HepG2 (cell line): ENCODE results near the gene FNDC7. TPM values are rescaled to one million over a fixed set of nuclear protein-coding genes. Genes with fewer than 3 reads are reported as not detected.

Experiments
- ATAC-seq: fragments of 200-7000 bp; cut with Tn5 transposase; 3 replicates; pipeline ENCODE4 v1.9.1; 2020; ENCODE audit warnings: mild to moderate bottlenecking, moderate library complexity
- BruUV-seq: library from RNA; stranded (reverse); fragments of 400-500 nt; replicated peaks from 2 replicates; lab custom pipeline; 2021; lab: Mats Ljungman, UMichigan
- CTCF ChIA-PET: fragments of 300-600 bp; formaldehyde crosslinking; extraction: SDS; loops from one replicate; lab custom pipeline; 2021; ENCODE audit warnings: low total read pairs, inconsistent platforms, low intra/inter-chr PET ratio; lab: Yijun Ruan, JAX
- POLR2A ChIA-PET: fragments of 350-600 bp; sonication (Branson Sonifier 250); formaldehyde crosslinking; loops from one replicate; lab custom pipeline; 2020; ENCODE audit warnings: antibody characterized with exemption, inconsistent platforms; lab: Yijun Ruan, JAX
- DNase-seq: peaks from one replicate; pipeline ENCODE4 v3.0.0-alpha.2; 2015; ENCODE audit warnings: low spot score
- FAIRE-seq: peaks from 3 replicates; lab custom pipeline; 2011; peaks lifted over from hg19 to GRCh38; lab: Jason Lieb, UNC
- H2AFZ ChIP-seq: one replicate; pipeline ENCODE4 v1.6.1; 2011; ENCODE audit warnings: low read length, inconsistent platforms
- H3K27ac ChIP-seq: fragments of 300-600 bp; 3 replicates; pipeline ENCODE4 v1.8.0; 2011; ENCODE audit warnings: mixed run types, mild to moderate bottlenecking, mixed read lengths, low read length, inconsistent platforms; ENCODE audit not compliant: insufficient read depth; ENCODE audit errors: extremely low read length
- H3K27me3 ChIP-seq, 2 experiments: fragments of 200-600 bp in 1 of 2; 2 replicates in 1 of 2; 3 replicates in 1 of 2; pipeline versions ENCODE4 v1.6.0 to v1.8.0; 2011; ENCODE audit warnings: low read length in 2 of 2, mild to moderate bottlenecking in 2 of 2, moderate library complexity in 2 of 2, inconsistent platforms in 1 of 2; ENCODE audit not compliant: insufficient read depth in 2 of 2, control insufficient read depth in 1 of 2
- H3K36me3 ChIP-seq, 2 experiments: fragments of 200-600 bp in 1 of 2; replicated peaks in 1 of 2; 2 replicates in 1 of 2; 3 replicates in 1 of 2; pipeline versions ENCODE4 v1.5.1 to v1.8.0; 2011; ENCODE audit warnings: low read length in 2 of 2, inconsistent platforms in 1 of 2; ENCODE audit not compliant: insufficient read depth in 2 of 2, control insufficient read depth in 1 of 2
- H3K4me1 ChIP-seq: 2 replicates; pipeline ENCODE4 v1.5.1; 2012; ENCODE audit warnings: low read length, inconsistent platforms; ENCODE audit not compliant: insufficient read depth
- H3K4me2 ChIP-seq: 2 replicates; pipeline ENCODE4 v1.6.0; 2011; ENCODE audit warnings: low read depth, low read length, inconsistent platforms
- H3K4me3 ChIP-seq, 3 experiments: fragments of 200-600 bp in 1 of 3; sonication (generic), shearing (Covaris generic) in 1 of 3; replicated peaks in 1 of 3; 2 replicates each; pipeline ENCODE4 v1.5.1; 2011 to 2016; ENCODE audit warnings: low read length in 3 of 3, inconsistent platforms in 2 of 3, low read depth in 2 of 3, mild to moderate bottlenecking in 2 of 3, control low read depth in 1 of 3, mixed read lengths in 1 of 3; ENCODE audit not compliant: insufficient read depth in 1 of 3
- H3K79me2 ChIP-seq: one replicate; pipeline ENCODE4 v1.6.1; 2011; ENCODE audit warnings: low read length, inconsistent platforms; ENCODE audit not compliant: insufficient read depth
- H3K9ac ChIP-seq: 2 replicates; pipeline ENCODE4 v1.6.0; 2011; ENCODE audit warnings: mild to moderate bottlenecking, low read depth, low read length, inconsistent platforms; ENCODE audit not compliant: insufficient read depth
- H3K9me3 ChIP-seq: 2 replicates; pipeline ENCODE4 v1.5.1; 2012; ENCODE audit warnings: mild to moderate bottlenecking, low read length
- H4K20me1 ChIP-seq: 2 replicates; pipeline ENCODE4 v1.6.0; 2011; ENCODE audit warnings: inconsistent platforms, mild to moderate bottlenecking, low read length, moderate library complexity; ENCODE audit not compliant: insufficient read depth
- CHD4 ChIP-seq: fragments of 200-600 bp; sonication (generic); IDR thresholded peaks from 2 replicates; pipeline ENCODE4 v1.7.0; 2017; ENCODE audit warnings: mild to moderate bottlenecking, low read length, borderline replicate concordance
- EP300 ChIP-seq, 3 experiments: sonication (generic) in 1 of 3; formaldehyde crosslinking in 1 of 3; IDR thresholded peaks; 2 replicates each; pipeline versions ENCODE4 v1.5.1 to v1.6.1; 2011 to 2020; ENCODE audit warnings: low read depth in 2 of 3, low read length in 2 of 3, borderline replicate concordance in 1 of 3, improper control_type of control experiment in 1 of 3, mild to moderate bottlenecking in 1 of 3, missing genetic modification reagents in 1 of 3, moderate library complexity in 1 of 3
- GFI1 ChIP-seq: sonication (generic); formaldehyde crosslinking; IDR thresholded peaks from 2 replicates; pipeline ENCODE4 v1.5.0; 2020; ENCODE audit warnings: missing genetic modification reagents, mild to moderate bottlenecking, borderline replicate concordance
- SIX1 ChIP-seq: sonication (generic); formaldehyde crosslinking; IDR thresholded peaks from 2 replicates; pipeline ENCODE4 v1.4.0; 2020; ENCODE audit warnings: missing genetic modification reagents, borderline replicate concordance
- TMF1 ChIP-seq: sonication (generic); formaldehyde crosslinking; IDR thresholded peaks from 2 replicates; pipeline ENCODE4 v1.8.1; 2022; ENCODE audit warnings: low read depth, missing genetic modification reagents
- ZNF333 ChIP-seq: sonication (generic); formaldehyde crosslinking; IDR thresholded peaks from 2 replicates; pipeline ENCODE4 v1.4.0; 2020; ENCODE audit warnings: mild to moderate bottlenecking, missing genetic modification reagents, borderline replicate concordance
- ZNF33A ChIP-seq: sonication (generic); formaldehyde crosslinking; IDR thresholded peaks from 2 replicates; pipeline ENCODE4 v1.5.1; 2020; ENCODE audit warnings: missing genetic modification reagents, mild to moderate bottlenecking, moderate library complexity, borderline replicate concordance
- ZNF547 ChIP-seq: sonication (generic); formaldehyde crosslinking; IDR thresholded peaks from 2 replicates; pipeline ENCODE4 v1.5.1; 2020; ENCODE audit warnings: mild to moderate bottlenecking, missing genetic modification reagents
- ZNF672 ChIP-seq: sonication (generic); formaldehyde crosslinking; IDR thresholded peaks from 2 replicates; pipeline ENCODE4 v1.8.1; 2022; ENCODE audit warnings: missing genetic modification reagents
- ZNF850 ChIP-seq: sonication (generic); formaldehyde crosslinking; conservative IDR thresholded peaks from 2 replicates; pipeline ENCODE4 v1.9.0; 2021; ENCODE audit warnings: mild to moderate bottlenecking, missing genetic modification reagents
- WGBS: methylation state at CpG from one replicate; pipeline ENCODE4 v1.1.6; 2017; ENCODE audit warnings: low lambda C conversion rate; 5-methylcytosine and 5-hydroxymethylcytosine counted together
- in situ Hi-C: cut with HindIII; loops from 2 replicates; pipeline ENCODE4 v1.10.0; 2017; ENCODE audit warnings: low pct_unique_long_range_greater_than_20kb; ENCODE audit not compliant: extremely low pct_ligation_motif_present
- intact Hi-C: fragments of 100-400 bp; cut with micrococcal nuclease; formaldehyde crosslinking; loops from one replicate; pipeline ENCODE4 v1.10.0; 2022; ENCODE audit not compliant: unreplicated experiment
- polyA plus RNA-seq, 8 experiments: library from polyadenylated mRNA; depleted of rRNA in 3 of 8; stranded (reverse) in 7 of 8; unstranded in 1 of 8; fragments of >200 nt; fragmentation: Illumina TruSeq in 4 of 8; extraction: Trizol in 4 of 8; gene quantifications; 2 replicates each; pipeline versions ENCODE4 v1.2.1 to v1.2.3, GENCODE V29; 2011 to 2016; ENCODE audit warnings: low read depth in 4 of 8, missing spikeins in 1 of 8, mixed read lengths in 1 of 8; ENCODE audit not compliant: insufficient read depth in 1 of 8
- total RNA-seq, 5 experiments: library from RNA; depleted of rRNA; stranded (reverse); fragments of >200 nt; fragmentation: Illumina TruSeq; extraction: Trizol; gene quantifications; 2 replicates each; pipeline ENCODE4 v1.2.3, GENCODE V29; 2016; ENCODE audit warnings: low read depth in 1 of 5
- TF ChIP-seq, protein P1 (sequence below): sonication (generic); formaldehyde crosslinking; conservative IDR thresholded peaks from 2 replicates; pipeline ENCODE4 v1.4.0; 2020; ENCODE audit warnings: missing genetic modification reagents
- TF ChIP-seq, protein P2 (sequence below): sonication (generic); formaldehyde crosslinking; IDR thresholded peaks from 2 replicates; pipeline ENCODE4 v1.4.0; 2020; ENCODE audit warnings: mild to moderate bottlenecking, missing genetic modification reagents
- TF ChIP-seq, protein P3 (sequence below), 2 experiments: fragments of 450-650 bp in 1 of 2; sonication (generic) in 1 of 2; formaldehyde crosslinking; IDR thresholded peaks; 2 replicates each; pipeline versions ENCODE4 v1.5.0 to v1.8.0; 2020 to 2022; ENCODE audit warnings: mild to moderate bottlenecking in 1 of 2, missing genetic modification reagents in 1 of 2
- TF ChIP-seq, protein P4 (sequence below): sonication (generic); formaldehyde crosslinking; IDR thresholded peaks from 2 replicates; pipeline ENCODE4 v1.5.0; 2020; ENCODE audit warnings: missing genetic modification reagents

FNDC7 gene
- total and polyA plus RNA-seq, 2 of the 13 experiments (the other 11 are each of a cell fraction or from before 2014, with no cell fraction given) = 0.03 TPM; not detected in 1

DNA sequence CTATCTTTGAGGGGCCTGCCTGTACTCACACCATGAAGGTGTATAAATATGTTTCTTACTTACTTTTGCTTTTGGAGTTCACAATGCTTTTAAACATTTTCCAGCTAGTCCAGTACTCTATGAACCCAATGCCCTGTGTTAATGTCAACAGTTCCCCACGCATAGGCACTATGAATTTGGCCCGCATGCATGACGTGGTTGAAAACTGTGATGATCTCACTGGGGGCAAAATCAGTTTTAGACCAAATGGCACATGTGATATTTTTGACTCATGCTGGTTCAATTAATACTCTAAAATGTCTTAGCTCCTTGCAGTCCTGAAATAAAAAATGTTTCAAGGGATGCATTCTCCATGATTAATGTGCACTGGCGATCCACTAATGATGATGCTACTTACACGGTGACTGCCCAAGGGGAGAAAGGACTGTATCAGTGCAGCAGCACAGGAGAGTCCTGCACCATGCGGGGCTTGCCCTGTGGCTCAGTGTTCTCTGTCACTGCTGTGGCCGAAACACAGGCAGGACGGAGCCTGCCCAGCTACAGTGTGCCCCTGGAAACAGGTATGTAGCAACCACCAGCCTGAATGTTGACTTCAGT is 15.7 kb downstream of the FNDC7 start:
- POLR2A ChIA-PET = no interaction called here
- Histone ChIP-seq H4K20me1 (no peaks in the 10 kb centered on the region), H3K4me2 (no peak overlapping the region), H3K79me2 (no peaks in the 10 kb centered on the region), H3K9ac (no peak overlapping the region), H3K4me1 (no peaks in the 10 kb centered on the region), H2AFZ (no peak overlapping the region), H3K27me3 (peaks cover 4 to 9% of the 10 kb centered on the region in 2 experiments; a peak in 3 of 5 replicates), H3K4me3 (no peak overlapping the region), H3K9me3 (no peaks in the 10 kb centered on the region), H3K36me3 (no peaks in the 10 kb centered on the region), H3K27ac (no peak overlapping the region)
- DNase-seq (no peak), FAIRE-seq (no peak), ATAC-seq (no peak)
- intact Hi-C loops (no loop called here), in situ Hi-C loops (no loop called here)
- BruUV-seq = no TSS peak
- CTCF ChIA-PET = no interaction called here
- 70% methylated on average over 5 of the region's 8 CpGs for WGBS
- no peak for TF ChIP-seq EP300 (IDR thresholded peaks at IDR 0.05; ENCODE audit: low read depth in 2 of 2, low read length in 2 of 2)
- no peak for TF ChIP-seq EP300 (CRISPR knock-in tag; IDR thresholded peaks at IDR 0.05; ENCODE audit: borderline replicate concordance)
- TF ChIP-seq ZNF547 = no peak
- TF ChIP-seq, protein P1, sequence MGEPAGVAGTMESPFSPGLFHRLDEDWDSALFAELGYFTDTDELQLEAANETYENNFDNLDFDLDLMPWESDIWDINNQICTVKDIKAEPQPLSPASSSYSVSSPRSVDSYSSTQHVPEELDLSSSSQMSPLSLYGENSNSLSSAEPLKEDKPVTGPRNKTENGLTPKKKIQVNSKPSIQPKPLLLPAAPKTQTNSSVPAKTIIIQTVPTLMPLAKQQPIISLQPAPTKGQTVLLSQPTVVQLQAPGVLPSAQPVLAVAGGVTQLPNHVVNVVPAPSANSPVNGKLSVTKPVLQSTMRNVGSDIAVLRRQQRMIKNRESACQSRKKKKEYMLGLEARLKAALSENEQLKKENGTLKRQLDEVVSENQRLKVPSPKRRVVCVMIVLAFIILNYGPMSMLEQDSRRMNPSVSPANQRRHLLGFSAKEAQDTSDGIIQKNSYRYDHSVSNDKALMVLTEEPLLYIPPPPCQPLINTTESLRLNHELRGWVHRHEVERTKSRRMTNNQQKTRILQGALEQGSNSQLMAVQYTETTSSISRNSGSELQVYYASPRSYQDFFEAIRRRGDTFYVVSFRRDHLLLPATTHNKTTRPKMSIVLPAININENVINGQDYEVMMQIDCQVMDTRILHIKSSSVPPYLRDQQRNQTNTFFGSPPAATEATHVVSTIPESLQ = no peak
- TF ChIP-seq, protein P2, sequence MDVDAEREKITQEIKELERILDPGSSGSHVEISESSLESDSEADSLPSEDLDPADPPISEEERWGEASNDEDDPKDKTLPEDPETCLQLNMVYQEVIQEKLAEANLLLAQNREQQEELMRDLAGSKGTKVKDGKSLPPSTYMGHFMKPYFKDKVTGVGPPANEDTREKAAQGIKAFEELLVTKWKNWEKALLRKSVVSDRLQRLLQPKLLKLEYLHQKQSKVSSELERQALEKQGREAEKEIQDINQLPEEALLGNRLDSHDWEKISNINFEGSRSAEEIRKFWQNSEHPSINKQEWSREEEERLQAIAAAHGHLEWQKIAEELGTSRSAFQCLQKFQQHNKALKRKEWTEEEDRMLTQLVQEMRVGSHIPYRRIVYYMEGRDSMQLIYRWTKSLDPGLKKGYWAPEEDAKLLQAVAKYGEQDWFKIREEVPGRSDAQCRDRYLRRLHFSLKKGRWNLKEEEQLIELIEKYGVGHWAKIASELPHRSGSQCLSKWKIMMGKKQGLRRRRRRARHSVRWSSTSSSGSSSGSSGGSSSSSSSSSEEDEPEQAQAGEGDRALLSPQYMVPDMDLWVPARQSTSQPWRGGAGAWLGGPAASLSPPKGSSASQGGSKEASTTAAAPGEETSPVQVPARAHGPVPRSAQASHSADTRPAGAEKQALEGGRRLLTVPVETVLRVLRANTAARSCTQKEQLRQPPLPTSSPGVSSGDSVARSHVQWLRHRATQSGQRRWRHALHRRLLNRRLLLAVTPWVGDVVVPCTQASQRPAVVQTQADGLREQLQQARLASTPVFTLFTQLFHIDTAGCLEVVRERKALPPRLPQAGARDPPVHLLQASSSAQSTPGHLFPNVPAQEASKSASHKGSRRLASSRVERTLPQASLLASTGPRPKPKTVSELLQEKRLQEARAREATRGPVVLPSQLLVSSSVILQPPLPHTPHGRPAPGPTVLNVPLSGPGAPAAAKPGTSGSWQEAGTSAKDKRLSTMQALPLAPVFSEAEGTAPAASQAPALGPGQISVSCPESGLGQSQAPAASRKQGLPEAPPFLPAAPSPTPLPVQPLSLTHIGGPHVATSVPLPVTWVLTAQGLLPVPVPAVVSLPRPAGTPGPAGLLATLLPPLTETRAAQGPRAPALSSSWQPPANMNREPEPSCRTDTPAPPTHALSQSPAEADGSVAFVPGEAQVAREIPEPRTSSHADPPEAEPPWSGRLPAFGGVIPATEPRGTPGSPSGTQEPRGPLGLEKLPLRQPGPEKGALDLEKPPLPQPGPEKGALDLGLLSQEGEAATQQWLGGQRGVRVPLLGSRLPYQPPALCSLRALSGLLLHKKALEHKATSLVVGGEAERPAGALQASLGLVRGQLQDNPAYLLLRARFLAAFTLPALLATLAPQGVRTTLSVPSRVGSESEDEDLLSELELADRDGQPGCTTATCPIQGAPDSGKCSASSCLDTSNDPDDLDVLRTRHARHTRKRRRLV (CRISPR knock-in tag) = no peak
- no peak for TF ChIP-seq TMF1
- TF ChIP-seq ZNF850 = no peak
- TF ChIP-seq, protein P3, sequence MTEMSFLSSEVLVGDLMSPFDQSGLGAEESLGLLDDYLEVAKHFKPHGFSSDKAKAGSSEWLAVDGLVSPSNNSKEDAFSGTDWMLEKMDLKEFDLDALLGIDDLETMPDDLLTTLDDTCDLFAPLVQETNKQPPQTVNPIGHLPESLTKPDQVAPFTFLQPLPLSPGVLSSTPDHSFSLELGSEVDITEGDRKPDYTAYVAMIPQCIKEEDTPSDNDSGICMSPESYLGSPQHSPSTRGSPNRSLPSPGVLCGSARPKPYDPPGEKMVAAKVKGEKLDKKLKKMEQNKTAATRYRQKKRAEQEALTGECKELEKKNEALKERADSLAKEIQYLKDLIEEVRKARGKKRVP (CRISPR knock-in tag; IDR thresholded peaks at IDR 0.05) = no peak
- no peak for TF ChIP-seq CHD4
- no peak for TF ChIP-seq ZNF672 (CRISPR knock-in tag)
- TF ChIP-seq ZNF33A (CRISPR knock-in tag) = no peak
- no peak for TF ChIP-seq ZNF333
- TF ChIP-seq, protein P4, sequence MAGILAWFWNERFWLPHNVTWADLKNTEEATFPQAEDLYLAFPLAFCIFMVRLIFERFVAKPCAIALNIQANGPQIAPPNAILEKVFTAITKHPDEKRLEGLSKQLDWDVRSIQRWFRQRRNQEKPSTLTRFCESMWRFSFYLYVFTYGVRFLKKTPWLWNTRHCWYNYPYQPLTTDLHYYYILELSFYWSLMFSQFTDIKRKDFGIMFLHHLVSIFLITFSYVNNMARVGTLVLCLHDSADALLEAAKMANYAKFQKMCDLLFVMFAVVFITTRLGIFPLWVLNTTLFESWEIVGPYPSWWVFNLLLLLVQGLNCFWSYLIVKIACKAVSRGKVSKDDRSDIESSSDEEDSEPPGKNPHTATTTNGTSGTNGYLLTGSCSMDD (CRISPR knock-in tag) = no peak
- TF ChIP-seq SIX1 = no peak
- no peak for TF ChIP-seq GFI1
